ENCODE measurements around the gene CAMK1.

Gene CAMK1

GRCh38 chr3:9732080-9732739, 37.5 kb downstream of the CAMK1 start:
- no peak for TF ChIP-seq CTCF (conservative IDR thresholded peaks at IDR 0.05)
- H3K27ac ChIP-seq, result peak overlapping the region; percentile 99

GRCh38 chr3:9731206-9732079, 38.3 kb downstream of the CAMK1 start, which contains the start of gene BRPF1:
Gene BRPF1 (plus strand): TSS chr3:9731735. CDS start chr3:9734141, 2,406 bp downstream.
- no peak for TF ChIP-seq CTCF (conservative IDR thresholded peaks at IDR 0.05)
- H3K27ac ChIP-seq, result peak within 1 kb of the TSS; percentile 99

GRCh38 chr3:9730657-9731205, 39.0 kb downstream of the CAMK1 start:
- H3K27ac ChIP-seq, result peak overlapping the region; percentile 99
- no peak for TF ChIP-seq CTCF (conservative IDR thresholded peaks at IDR 0.05)

GRCh38 chr3:9729419-9729818, 40.3 kb downstream of the CAMK1 start:
- TF ChIP-seq CTCF (conservative IDR thresholded peaks at IDR 0.05), result no peak
- no peak overlapping the region for H3K27ac ChIP-seq

- TF ChIP-seq CTCF (conservative IDR thresholded peaks at IDR 0.05), result no peak
- H3K27ac ChIP-seq, result no peak overlapping the region
Measured at GRCh38 chr3:9727743-9728142, 42.0 kb downstream of the CAMK1 start.

GRCh38 chr3:9727041-9727595, 42.6 kb downstream of the CAMK1 start:
- no peak overlapping the region for H3K27ac ChIP-seq
- TF ChIP-seq CTCF (conservative IDR thresholded peaks at IDR 0.05), result peak; percentile 70
